Activated T-helper 2 cell treated with anti-CD3 and anti-CD28 coated beads, Interferon-gamma antibody, Interleukin-2, Interleukin-4, amounts not matched to agents 10 μg/mL and 5 μg/mL and 100 μg/mL, durations not matched to agents 14 hours and 24 hours and 36 hours (primary cell): ENCODE measurements around the gene CUL9. TPM values are rescaled to one million over a fixed set of nuclear protein-coding genes. Genes with fewer than 3 reads are reported as not detected.
A peak's percentile ranks its signal among the peaks of the same experiment; 100 is the strongest.

ENCODE experiments used
- DNase-seq: peaks from one replicate; pipeline ENCODE4 v3.0.0; 2021; ENCODE audit warnings: low spot score
- H3K27ac Mint-ChIP-seq: one replicate; pipeline ENCODE4 v1.8.0; 2021; ENCODE audit warnings: mixed read lengths
- H3K27me3 Mint-ChIP-seq: one replicate; pipeline ENCODE4 v1.8.0; 2021; ENCODE audit warnings: low read depth, mixed read lengths
- H3K36me3 Mint-ChIP-seq: one replicate; pipeline ENCODE4 v1.8.0; 2021; ENCODE audit warnings: low read depth, mixed read lengths
- H3K4me1 Mint-ChIP-seq: one replicate; pipeline ENCODE4 v1.8.0; 2021; ENCODE audit warnings: low read depth, mixed read lengths
- H3K4me3 Mint-ChIP-seq: one replicate; pipeline ENCODE4 v1.8.0; 2021; ENCODE audit warnings: low read depth, mild to moderate bottlenecking, moderate library complexity, mixed read lengths
- H3K9me3 Mint-ChIP-seq: one replicate; pipeline ENCODE4 v1.8.0; 2021; ENCODE audit warnings: mixed read lengths
- intact Hi-C: fragments of 100-400 bp; cut with micrococcal nuclease; formaldehyde crosslinking; loops from one replicate; pipeline ENCODE4 v1.15.1; 2023
- total RNA-seq: library from RNA; stranded (reverse); gene quantifications from 2 replicates; pipeline ENCODE4 v1.2.3, GENCODE V29; 2022

Gene CUL9
- total RNA-seq, 1 donor from 2014 or later, result 34.3 TPM

DNA sequence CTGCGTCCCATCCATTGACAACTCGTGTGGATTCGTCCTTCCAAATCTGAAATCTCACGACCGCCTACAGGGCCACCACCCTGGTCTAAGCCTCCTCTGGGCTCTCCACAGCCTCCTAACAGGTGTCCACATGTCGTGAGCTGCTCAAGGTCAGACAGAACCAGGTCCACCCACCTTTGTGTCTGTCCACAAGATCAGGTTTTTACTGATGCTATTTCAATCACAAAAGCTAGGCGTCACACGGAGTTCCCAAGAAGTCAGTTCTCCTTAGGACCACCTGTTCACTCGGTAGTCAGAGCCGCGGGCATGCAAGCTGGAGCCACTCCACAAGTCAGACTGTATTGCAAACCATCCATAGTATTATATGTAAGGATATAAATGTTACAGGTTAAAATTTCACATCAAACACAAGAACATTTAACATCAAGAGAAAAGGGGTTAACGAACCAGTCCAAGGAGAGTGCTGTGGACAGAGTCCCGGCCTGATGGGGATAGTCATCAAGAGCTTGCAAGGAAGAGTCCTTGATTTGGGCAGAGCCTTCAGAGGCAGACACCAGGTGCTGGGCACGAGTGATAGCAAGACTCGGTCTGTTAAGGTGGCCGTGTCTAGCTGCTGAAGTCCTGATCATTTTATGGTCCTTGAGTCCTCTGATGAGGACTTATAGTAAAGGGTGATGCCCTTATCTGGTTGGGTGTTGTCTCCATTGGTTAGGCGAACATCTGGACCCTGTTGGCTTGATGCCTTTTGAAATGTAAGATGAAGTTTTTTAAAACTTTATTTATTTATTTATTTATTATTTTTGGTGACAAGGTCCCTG, 48.0 kb downstream of the CUL9 start:
- no peak for DNase-seq
- H3K27me3 Mint-ChIP-seq, result peaks cover 16% of the 10 kb centered on the region
- peak overlapping the region; percentile 92 for H3K27ac Mint-ChIP-seq
- H3K36me3 Mint-ChIP-seq, result peaks cover 21% of the 10 kb centered on the region
- no peaks in the 10 kb centered on the region for H3K9me3 Mint-ChIP-seq
- peaks cover 20% of the 10 kb centered on the region for H3K4me1 Mint-ChIP-seq
- intact Hi-C loops, result no loop called here
- H3K4me3 Mint-ChIP-seq, result peak overlapping the region; percentile 85

- peaks cover 13% of the 10 kb centered on the region for H3K4me1 Mint-ChIP-seq
- H3K4me3 Mint-ChIP-seq, result peak overlapping the region; percentile 3
- intact Hi-C loops, result no loop called here
- H3K27me3 Mint-ChIP-seq, result peaks cover 16% of the 10 kb centered on the region
- peaks cover 14% of the 10 kb centered on the region for H3K36me3 Mint-ChIP-seq
- DNase-seq, result no peak
- H3K27ac Mint-ChIP-seq, result no peak overlapping the region
- H3K9me3 Mint-ChIP-seq, result no peaks in the 10 kb centered on the region
Measured at GRCh38 chr6:43231053-43231452, 49.1 kb downstream of the CUL9 start.

- H3K36me3 Mint-ChIP-seq, result peaks cover 7% of the 10 kb centered on the region
- H3K27ac Mint-ChIP-seq, result no peak overlapping the region
- peaks cover 9% of the 10 kb centered on the region for H3K4me1 Mint-ChIP-seq
- no peak overlapping the region for H3K4me3 Mint-ChIP-seq
- no peak for DNase-seq
- intact Hi-C loops, result no loop called here
- no peaks in the 10 kb centered on the region for H3K9me3 Mint-ChIP-seq
- peaks cover 21% of the 10 kb centered on the region for H3K27me3 Mint-ChIP-seq
Measured at GRCh38 chr6:43231735-43232450, 49.9 kb downstream of the CUL9 start.

DNA sequence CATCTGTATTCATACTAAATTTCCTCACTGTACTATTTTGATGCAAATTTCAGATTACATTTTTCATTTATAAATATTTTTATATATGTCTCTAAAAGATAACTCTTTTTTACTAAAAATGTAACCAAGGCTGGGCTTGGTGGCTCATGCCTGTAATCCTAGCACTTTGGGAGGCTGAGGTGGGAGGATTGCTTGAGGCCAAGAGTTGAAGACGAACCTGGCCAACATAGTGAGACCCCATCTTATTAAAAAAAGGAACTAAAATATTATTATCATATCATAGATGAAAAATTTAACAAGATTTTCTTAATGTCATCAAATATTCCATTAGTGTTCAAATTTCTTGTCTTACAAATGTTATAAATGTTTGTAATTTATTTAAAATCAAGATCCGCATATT, 53.8 kb downstream of the CUL9 start:
- Mint-ChIP-seq H3K9me3 (peaks cover 5% of the 10 kb centered on the region), H3K36me3 (no peaks in the 10 kb centered on the region), H3K4me1 (peaks cover 4% of the 10 kb centered on the region), H3K27me3 (peaks cover 38% of the 10 kb centered on the region), H3K27ac (no peak overlapping the region), H3K4me3 (no peak overlapping the region)
- DNase-seq, result no peak
- intact Hi-C loops, result no loop called here

- Mint-ChIP-seq H3K27ac (no peak overlapping the region), H3K4me3 (no peak overlapping the region)
Measured at GRCh38 chr6:43239054-43239453, 57.1 kb downstream of the CUL9 start.

GRCh38 chr6:43240950-43241349, 59.0 kb downstream of the CUL9 start:
- Mint-ChIP-seq H3K27me3 (peaks cover 25% of the 10 kb centered on the region), H3K36me3 (no peaks in the 10 kb centered on the region), H3K27ac (no peak overlapping the region), H3K4me1 (peaks cover 9% of the 10 kb centered on the region), H3K4me3 (peak overlapping the region; percentile 7), H3K9me3 (peaks cover 5% of the 10 kb centered on the region)
- intact Hi-C loops, result no loop called here
- DNase-seq, result no peak

More at GRCh38 chr6:43239054-43239453, 57.1 kb downstream of the CUL9 start:
- Mint-ChIP-seq H3K9me3 (peaks cover 5% of the 10 kb centered on the region), H3K36me3 (no peaks in the 10 kb centered on the region), H3K4me1 (peaks cover 9% of the 10 kb centered on the region), H3K27me3 (peaks cover 25% of the 10 kb centered on the region)
- DNase-seq, result no peak
- intact Hi-C loops, result no loop called here

DNA sequence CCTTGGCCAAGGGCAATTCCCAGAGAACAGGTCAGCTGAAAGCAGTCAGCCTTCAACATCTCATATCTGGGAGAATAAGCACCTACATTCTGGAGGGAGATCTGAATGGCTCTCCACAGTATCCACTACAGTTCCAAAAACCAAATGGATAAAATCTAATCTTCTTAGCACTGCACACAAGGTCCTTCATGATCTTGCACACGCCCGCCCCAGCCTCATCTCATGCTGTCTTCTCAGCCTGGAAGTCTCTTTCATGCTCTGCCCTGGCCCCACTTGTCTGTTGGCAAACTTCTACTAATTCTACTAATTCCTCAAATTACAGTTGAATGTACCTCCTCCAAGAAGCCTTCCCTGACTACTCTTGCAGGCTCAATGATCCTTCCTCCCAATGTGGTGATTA, 59.5 kb downstream of the CUL9 start:
- Mint-ChIP-seq H3K27ac (no peak overlapping the region), H3K9me3 (peaks cover 5% of the 10 kb centered on the region), H3K27me3 (peaks cover 23% of the 10 kb centered on the region), H3K4me1 (peaks cover 11% of the 10 kb centered on the region), H3K4me3 (no peak overlapping the region), H3K36me3 (no peaks in the 10 kb centered on the region)
- DNase-seq, result no peak
- intact Hi-C loops, result no loop called here

DNA sequence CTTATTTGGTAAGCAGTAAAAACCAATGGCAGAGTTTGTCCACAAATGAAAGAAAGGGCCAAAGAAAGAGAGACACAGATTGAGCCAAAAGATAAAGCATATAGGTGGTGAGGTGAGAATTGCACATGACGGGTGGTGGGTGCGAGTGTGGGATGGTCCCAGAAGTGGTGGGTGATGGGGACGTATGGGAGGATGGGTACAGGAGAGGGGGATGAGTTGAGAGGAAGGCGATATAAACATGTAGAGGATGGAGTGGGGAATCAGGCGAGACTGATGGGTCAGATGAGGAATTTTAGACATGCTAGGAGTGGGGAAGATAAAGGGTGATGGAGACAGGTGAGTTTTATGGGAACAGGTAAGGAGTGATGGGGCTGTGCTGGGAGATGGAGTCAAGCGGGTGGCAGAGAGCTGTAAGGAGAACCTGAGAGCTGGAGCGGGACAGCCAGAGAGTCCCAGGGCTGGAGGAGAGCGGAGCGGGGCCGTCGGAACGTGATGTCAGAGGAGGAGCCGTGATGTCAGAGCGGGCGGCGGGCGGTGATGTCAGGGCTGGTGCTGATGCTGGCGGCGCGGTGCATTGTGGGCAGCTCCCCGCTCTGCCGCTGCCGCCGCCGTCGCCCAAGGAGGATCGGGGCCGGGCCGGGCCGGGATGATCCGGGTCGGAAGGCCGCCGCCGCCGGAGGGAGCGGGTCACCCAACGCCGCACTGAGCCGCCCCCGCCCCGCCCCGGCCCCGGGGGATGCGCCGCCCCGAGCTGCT, 61.1 kb downstream of the CUL9 start, which contains the start of gene TTBK1:
TTBK1 (plus strand) TSS at position 574 of the 756 bp plus-strand sequence. CDS start 3,180 bp downstream, outside the sequence.
- intact Hi-C loops, result no loop called here
- Mint-ChIP-seq H3K4me1 (peaks cover 20% of the 10 kb centered on the region), H3K4me3 (no peak within 1 kb of the TSS), H3K27ac (no peak within 1 kb of the TSS), H3K9me3 (peaks cover 5% of the 10 kb centered on the region), H3K27me3 (peaks cover 17% of the 10 kb centered on the region), H3K36me3 (no peaks in the 10 kb centered on the region)
- DNase-seq, result no peak

DNA sequence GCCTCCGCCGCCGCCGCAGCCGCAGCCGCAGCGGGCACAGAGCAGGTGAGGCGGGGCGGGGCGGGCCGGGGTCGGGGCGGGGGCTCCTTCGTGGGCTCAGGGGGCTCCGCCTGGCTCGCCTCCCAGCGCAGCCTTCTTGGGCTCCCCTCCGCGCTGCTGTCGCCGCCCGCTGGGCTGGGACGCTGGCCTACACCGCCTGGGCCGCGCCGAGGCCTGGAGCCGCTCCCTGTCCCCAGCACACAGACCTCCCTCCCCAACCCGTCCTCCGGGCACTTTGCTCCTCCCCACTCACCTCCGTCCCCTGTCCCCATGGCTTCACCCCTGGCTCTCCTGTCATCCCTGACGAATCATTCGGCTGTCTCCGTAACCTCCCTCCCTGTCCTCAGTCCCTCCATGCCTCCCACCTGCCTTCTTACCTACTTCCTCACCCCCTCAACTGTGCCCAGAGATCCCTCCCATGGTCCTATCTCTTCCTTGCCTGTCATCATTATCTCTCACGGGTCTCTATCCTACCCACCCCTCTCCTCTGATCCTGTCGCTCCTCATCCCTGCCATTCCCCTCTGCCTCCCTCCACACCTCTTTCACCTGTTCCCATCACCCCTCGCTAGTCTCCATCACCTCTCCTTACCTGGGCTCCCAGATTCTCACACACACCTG, 61.8 kb downstream of the CUL9 start:
- H3K27me3 Mint-ChIP-seq, result peaks cover 14% of the 10 kb centered on the region
- intact Hi-C loops, result no loop called here
- H3K36me3 Mint-ChIP-seq, result no peaks in the 10 kb centered on the region
- DNase-seq, result no peak
- peaks cover 5% of the 10 kb centered on the region for H3K9me3 Mint-ChIP-seq
- no peak overlapping the region for H3K4me3 Mint-ChIP-seq
- peaks cover 21% of the 10 kb centered on the region for H3K4me1 Mint-ChIP-seq
- no peak overlapping the region for H3K27ac Mint-ChIP-seq

DNA sequence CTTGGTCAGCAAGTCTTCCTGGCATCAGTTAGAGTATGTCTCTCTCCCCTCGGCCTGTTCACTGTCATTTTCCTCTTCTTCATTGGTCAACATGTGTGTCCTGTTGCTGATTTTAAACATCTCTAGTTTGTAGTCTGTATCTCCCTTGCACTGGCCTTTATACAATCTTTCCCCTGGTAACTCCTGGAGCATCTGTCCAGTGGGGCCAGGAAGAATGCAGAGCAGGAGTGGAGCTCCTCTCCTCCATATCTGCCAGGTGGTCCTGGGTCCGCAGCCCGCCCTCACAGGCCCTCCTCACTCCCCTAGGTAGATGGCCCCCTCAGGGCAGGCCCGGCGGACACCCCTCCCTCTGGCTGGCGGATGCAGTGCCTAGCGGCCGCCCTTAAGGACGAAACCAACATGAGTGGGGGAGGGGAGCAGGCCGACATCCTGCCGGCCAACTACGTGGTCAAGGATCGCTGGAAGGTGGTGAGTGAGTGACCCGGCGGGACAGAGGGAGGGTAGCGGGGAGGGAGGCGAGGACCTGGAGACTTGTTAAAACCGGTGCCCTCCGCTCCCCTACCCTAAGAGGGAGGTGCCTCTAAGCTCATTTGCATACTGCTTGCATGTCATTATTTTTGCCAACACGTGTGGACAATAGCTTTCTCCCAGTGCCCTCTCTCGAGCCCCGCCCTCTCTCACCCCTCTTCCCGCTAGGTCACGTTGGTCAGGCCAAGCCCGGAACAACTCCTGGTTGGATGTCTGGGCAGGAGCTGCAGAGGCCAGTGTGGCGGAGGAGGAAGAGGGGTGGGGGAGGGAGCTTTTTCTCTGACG, 64.5 kb downstream of the CUL9 start:
- Mint-ChIP-seq H3K27ac (no peak overlapping the region), H3K27me3 (peaks cover 13% of the 10 kb centered on the region), H3K4me1 (peaks cover 24% of the 10 kb centered on the region), H3K4me3 (peak overlapping the region; percentile 77), H3K36me3 (no peaks in the 10 kb centered on the region), H3K9me3 (no peaks in the 10 kb centered on the region)
- intact Hi-C loops, result loop anchor here (2.0 kb wide), 2 partner anchors 22 to 76 kb away; partner anchors contain the start of gene SRF
- no peak for DNase-seq

- H3K4me1 Mint-ChIP-seq, result peaks cover 26% of the 10 kb centered on the region
- H3K27me3 Mint-ChIP-seq, result peaks cover 19% of the 10 kb centered on the region
- H3K9me3 Mint-ChIP-seq, result no peaks in the 10 kb centered on the region
- no peaks in the 10 kb centered on the region for H3K36me3 Mint-ChIP-seq
- DNase-seq, result peak; percentile 73
- peak overlapping the region; percentile 77 for H3K4me3 Mint-ChIP-seq
- intact Hi-C loops, result loop anchor here (2.0 kb wide), 2 partner anchors 23 to 77 kb away; partner anchors contain the start of gene SRF
- peak overlapping the region; percentile 77 for H3K27ac Mint-ChIP-seq
Measured at GRCh38 chr6:43247114-43247999, 65.4 kb downstream of the CUL9 start.
